Measurements from ENCODE around the gene RPS6KA5.

DNA sequence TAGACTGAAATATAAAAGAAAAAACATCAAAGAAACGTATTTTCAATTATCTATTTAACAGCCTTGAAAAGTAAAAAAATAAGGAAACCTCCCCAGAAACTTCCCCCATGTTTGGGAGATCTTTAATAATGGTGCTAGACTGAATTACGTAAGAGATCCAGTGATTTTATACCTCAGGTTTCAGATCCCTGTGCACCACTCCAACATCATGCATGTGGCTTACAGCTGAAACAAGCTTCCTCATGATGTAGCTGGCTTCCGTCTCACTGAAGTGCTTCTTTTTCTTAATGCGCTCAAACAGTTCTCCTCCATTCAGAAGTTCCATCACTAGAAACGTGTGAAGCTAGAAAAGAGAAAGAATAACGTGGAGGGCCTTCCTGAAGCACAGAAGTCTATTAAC is 166.2 kb downstream of the RPS6KA5 start:
- TF ChIP-seq, protein P1, sequence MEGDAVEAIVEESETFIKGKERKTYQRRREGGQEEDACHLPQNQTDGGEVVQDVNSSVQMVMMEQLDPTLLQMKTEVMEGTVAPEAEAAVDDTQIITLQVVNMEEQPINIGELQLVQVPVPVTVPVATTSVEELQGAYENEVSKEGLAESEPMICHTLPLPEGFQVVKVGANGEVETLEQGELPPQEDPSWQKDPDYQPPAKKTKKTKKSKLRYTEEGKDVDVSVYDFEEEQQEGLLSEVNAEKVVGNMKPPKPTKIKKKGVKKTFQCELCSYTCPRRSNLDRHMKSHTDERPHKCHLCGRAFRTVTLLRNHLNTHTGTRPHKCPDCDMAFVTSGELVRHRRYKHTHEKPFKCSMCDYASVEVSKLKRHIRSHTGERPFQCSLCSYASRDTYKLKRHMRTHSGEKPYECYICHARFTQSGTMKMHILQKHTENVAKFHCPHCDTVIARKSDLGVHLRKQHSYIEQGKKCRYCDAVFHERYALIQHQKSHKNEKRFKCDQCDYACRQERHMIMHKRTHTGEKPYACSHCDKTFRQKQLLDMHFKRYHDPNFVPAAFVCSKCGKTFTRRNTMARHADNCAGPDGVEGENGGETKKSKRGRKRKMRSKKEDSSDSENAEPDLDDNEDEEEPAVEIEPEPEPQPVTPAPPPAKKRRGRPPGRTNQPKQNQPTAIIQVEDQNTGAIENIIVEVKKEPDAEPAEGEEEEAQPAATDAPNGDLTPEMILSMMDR (IDR thresholded peaks at IDR 0.05) = no peak
- TF ChIP-seq PBX3 (IDR thresholded peaks at IDR 0.05) (no peak), CBX2 (IDR thresholded peaks at IDR 0.05; ENCODE audit: borderline replicate concordance, low read depth) (no peak), POLR2A (IDR thresholded peaks at IDR 0.05; ENCODE audit: low read length) (no peak)
